OCI-LY1 (cell line): ENCODE data around the gene DRC1.

Source experiments
- H2AFZ ChIP-seq: fragments of 200-600 bp; sonication (generic), shearing (Covaris generic); 2 replicates; pipeline ENCODE4 v1.6.0; 2014; ENCODE audit warnings: antibody characterized with exemption, mild to moderate bottlenecking, low read length
- H3F3A ChIP-seq: fragments of 200-600 bp; sonication (generic), shearing (Covaris generic); 2 replicates; pipeline ENCODE4 v1.6.0; 2014; ENCODE audit warnings: mild to moderate bottlenecking, antibody characterized with exemption, low read length, moderate library complexity; ENCODE audit not compliant: insufficient read depth
- H3K27ac ChIP-seq: fragments of 200-600 bp; sonication (generic); 2 replicates; pipeline ENCODE4 v1.5.1; 2014; ENCODE audit warnings: low read length, mixed run types, mild to moderate bottlenecking, low read depth; ENCODE audit not compliant: poor library complexity, severe bottlenecking
- H3K27me3 ChIP-seq: fragments of 200-600 bp; sonication (generic); 2 replicates; pipeline ENCODE4 v1.6.0; 2014; ENCODE audit warnings: antibody characterized with exemption, mild to moderate bottlenecking, low read length, moderate library complexity; ENCODE audit not compliant: insufficient read depth
- H3K36me3 ChIP-seq: fragments of 200-600 bp; sonication (generic); 2 replicates; pipeline ENCODE4 v1.6.1; 2014; ENCODE audit warnings: mild to moderate bottlenecking, antibody characterized with exemption, low read length, moderate library complexity, mixed read lengths; ENCODE audit not compliant: insufficient read depth
- H3K4me1 ChIP-seq: fragments of 200-600 bp; sonication (generic); 2 replicates; pipeline ENCODE4 v1.5.1; 2014; ENCODE audit warnings: mild to moderate bottlenecking, low read length, moderate library complexity; ENCODE audit not compliant: insufficient read depth, severe bottlenecking
- H3K4me2 ChIP-seq: fragments of 200-600 bp; sonication (generic), shearing (Covaris generic); 2 replicates; pipeline ENCODE4 v1.6.1; 2014; ENCODE audit warnings: low read length
- H3K4me3 ChIP-seq: fragments of 200-600 bp; sonication (generic); 2 replicates; pipeline ENCODE4 v1.5.1; 2014; ENCODE audit warnings: low read length, low read depth, mild to moderate bottlenecking, mixed read lengths; ENCODE audit not compliant: poor library complexity, severe bottlenecking
- H3K79me2 ChIP-seq: fragments of 200-600 bp; shearing (Covaris generic); 2 replicates; pipeline ENCODE4 v1.6.1; 2016; ENCODE audit warnings: mixed run types, low read length, mixed read lengths; ENCODE audit not compliant: insufficient read depth
- H3K9ac ChIP-seq: fragments of 200-600 bp; sonication (generic), shearing (Covaris generic); 2 replicates; pipeline ENCODE4 v1.6.1; 2014; ENCODE audit warnings: mild to moderate bottlenecking, low read length, mixed read lengths
- H3K9me2 ChIP-seq: fragments of 200-600 bp; sonication (generic), shearing (Covaris generic); 2 replicates; pipeline ENCODE4 v1.6.1; 2014; ENCODE audit warnings: low read depth, mild to moderate bottlenecking, low read length, mixed read lengths
- H3K9me3 ChIP-seq: fragments of 200-600 bp; shearing (Covaris generic); 2 replicates; pipeline ENCODE4 v1.6.1; 2014; ENCODE audit warnings: low read length, mixed read lengths
- H4K20me1 ChIP-seq: fragments of 200-600 bp; sonication (generic), shearing (Covaris generic); 2 replicates; pipeline ENCODE4 v1.6.0; 2016; ENCODE audit warnings: mild to moderate bottlenecking, low read length; ENCODE audit not compliant: insufficient read depth
- CTCF ChIP-seq: fragments of 200-600 bp; sonication (generic), shearing (Covaris generic); IDR thresholded peaks from 2 replicates; pipeline ENCODE4 v1.5.1; 2017; ENCODE audit warnings: mild to moderate bottlenecking, antibody characterized with exemption, low read length, moderate library complexity, mixed read lengths
- EZH2 ChIP-seq: fragments of 200-600 bp; sonication (generic), shearing (Covaris generic); IDR thresholded peaks from 2 replicates; pipeline ENCODE4 v1.8.0; 2017; ENCODE audit warnings: borderline replicate concordance, mixed run types, mild to moderate bottlenecking, antibody characterized with exemption, low read length, moderate library complexity, mixed read lengths

Gene DRC1

GRCh38 chr2:26477126-26477910, 75.6 kb downstream of the DRC1 start:
- no peak overlapping the region for H3K9ac ChIP-seq
- no peaks in the 10 kb centered on the region for H3K27me3 ChIP-seq
- H3K9me2 ChIP-seq, result no peaks in the 10 kb centered on the region
- H2AFZ ChIP-seq, result no peak overlapping the region
- H3K27ac ChIP-seq, result no peak overlapping the region
- no peaks in the 10 kb centered on the region for H3K36me3 ChIP-seq
- H3K79me2 ChIP-seq, result no peaks in the 10 kb centered on the region
- H3K4me1 ChIP-seq, result no peaks in the 10 kb centered on the region
- TF ChIP-seq EZH2 (no peak), CTCF (no peak)
- H3K9me3 ChIP-seq, result no peaks in the 10 kb centered on the region
- H4K20me1 ChIP-seq, result no peaks in the 10 kb centered on the region
- no peak overlapping the region for H3K4me3 ChIP-seq
- no peak overlapping the region for H3K4me2 ChIP-seq
- no peaks in the 10 kb centered on the region for H3F3A ChIP-seq

- Histone ChIP-seq H3K79me2 (no peaks in the 10 kb centered on the region), H3K9me2 (no peaks in the 10 kb centered on the region), H3K36me3 (no peaks in the 10 kb centered on the region), H3K9ac (no peak within 1 kb of the TSS), H3K4me1 (no peaks in the 10 kb centered on the region), H3K4me3 (no peak within 1 kb of the TSS), H3K4me2 (no peak within 1 kb of the TSS), H2AFZ (no peak within 1 kb of the TSS), H3K9me3 (no peaks in the 10 kb centered on the region), H3K27ac (no peak within 1 kb of the TSS), H4K20me1 (no peaks in the 10 kb centered on the region), H3K27me3 (no peaks in the 10 kb centered on the region), H3F3A (no peaks in the 10 kb centered on the region)
- TF ChIP-seq EZH2 (no peak), CTCF (no peak)
Observed at GRCh38 chr2:26477911-26478253, 76.2 kb downstream of the DRC1 start, which contains the start of gene OTOF. Gene OTOF (minus strand): TSS chr2:26478124.

- no peaks in the 10 kb centered on the region for H3K27me3 ChIP-seq
- H3K4me3 ChIP-seq, result no peak overlapping the region
- H3K9ac ChIP-seq, result no peak overlapping the region
- no peaks in the 10 kb centered on the region for H3K9me2 ChIP-seq
- no peaks in the 10 kb centered on the region for H4K20me1 ChIP-seq
- TF ChIP-seq CTCF (no peak), EZH2 (no peak)
- no peaks in the 10 kb centered on the region for H3F3A ChIP-seq
- no peak overlapping the region for H2AFZ ChIP-seq
- no peaks in the 10 kb centered on the region for H3K79me2 ChIP-seq
- H3K4me2 ChIP-seq, result no peak overlapping the region
- H3K9me3 ChIP-seq, result no peaks in the 10 kb centered on the region
- no peaks in the 10 kb centered on the region for H3K36me3 ChIP-seq
- H3K27ac ChIP-seq, result no peak overlapping the region
- no peaks in the 10 kb centered on the region for H3K4me1 ChIP-seq
Observed at GRCh38 chr2:26478366-26478765, 76.6 kb downstream of the DRC1 start.
